C1 segment of cervical spinal cord (tissue), 14 donors: ENCODE results near the gene NEGR1.
A peak's percentile ranks its signal among the peaks of the same experiment; 100 is the strongest.
"Not testable (repeated sequence)": the region's sequence is repeated elsewhere in the genome, so short reads cannot be mapped to it uniquely, and the experiment has no call there.

Experiments
- DNase-seq, 14 donors: peaks; one replicate each; lab custom pipeline; 2025; lab: John Stamatoyannopoulos, UW

Gene NEGR1

DNA sequence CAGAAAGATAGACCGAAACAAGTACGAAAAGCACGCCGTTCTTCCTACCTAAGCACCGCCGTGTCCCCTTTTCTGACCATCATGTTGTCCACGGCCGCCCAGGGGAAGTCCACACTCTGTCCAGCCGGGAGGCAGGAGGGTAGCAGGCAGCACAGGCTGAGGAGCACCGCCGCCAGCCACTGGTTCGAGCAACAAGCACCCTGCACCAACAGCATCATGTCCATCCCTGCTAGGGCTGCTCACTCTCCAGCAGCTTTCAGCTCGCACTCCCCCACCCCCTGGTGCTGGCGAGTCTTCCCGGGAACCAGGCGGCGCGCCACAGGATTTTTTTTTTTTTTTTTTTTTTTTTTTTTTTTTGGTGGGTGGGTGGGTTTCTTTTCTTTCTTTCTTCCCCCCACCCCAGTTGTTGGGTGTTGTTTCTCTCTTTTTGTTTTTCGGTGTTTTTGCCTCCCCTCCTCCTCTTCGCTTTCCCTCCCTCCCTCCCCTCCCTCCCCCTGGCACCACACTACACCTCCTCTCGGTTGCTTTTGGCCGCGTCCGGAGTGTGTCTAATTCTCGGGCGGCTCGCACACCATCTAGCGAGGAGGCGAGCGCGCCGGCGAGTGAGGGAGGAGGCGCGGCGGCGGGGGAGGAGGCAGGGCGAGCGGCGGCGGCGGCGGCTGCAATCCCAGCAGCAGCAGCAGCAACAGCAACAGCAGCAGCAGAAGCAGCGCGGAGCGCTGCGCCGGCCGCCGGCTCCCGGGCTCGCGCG is at the start of gene NEGR1:
Gene NEGR1, minus strand, starts transcription at position 269 of the 751 bp plus-strand sequence.
- peak in 13 of 14 donors; percentile 38 to 86 (median 77) for DNase-seq

DNA sequence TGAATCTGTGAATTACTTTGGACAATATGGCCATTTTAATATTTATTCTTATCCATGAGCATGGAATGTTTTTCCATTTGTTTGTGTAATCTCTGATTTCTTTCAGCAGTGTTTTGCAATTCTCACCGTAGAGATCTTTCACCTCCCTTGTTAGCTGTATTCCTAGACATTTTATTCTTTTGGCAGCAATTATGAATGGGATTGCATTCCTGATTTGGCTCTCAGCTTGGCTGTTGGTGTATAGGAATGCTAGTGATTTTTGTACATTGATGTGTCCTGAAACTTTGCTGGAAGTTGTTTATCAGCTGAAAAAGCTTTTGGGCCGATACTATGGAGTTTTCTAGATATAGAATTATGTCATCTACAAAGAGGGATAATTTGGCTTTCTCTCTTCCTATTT is 44.2 kb upstream of the NEGR1 start:
- DNase-seq = no peak

DNA sequence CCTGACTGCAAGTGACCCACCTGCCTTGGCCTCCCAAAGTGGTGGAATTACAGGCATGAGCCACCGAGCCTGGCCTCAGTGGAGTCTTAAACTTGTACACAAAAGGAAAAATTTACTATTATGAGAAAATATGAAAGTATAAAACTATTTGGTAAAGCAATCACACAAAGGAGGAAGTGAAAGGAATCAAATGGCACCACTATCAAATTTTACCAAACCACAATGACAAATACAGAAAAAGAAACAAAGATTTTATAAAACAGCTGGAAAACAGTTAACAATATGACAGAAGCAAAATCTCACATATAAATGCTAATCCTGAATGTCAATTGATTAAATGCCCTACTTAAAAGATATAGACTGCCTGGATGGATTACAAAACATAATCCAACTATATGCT is 42.1 kb upstream of the NEGR1 start:
- no peak for DNase-seq

DNA sequence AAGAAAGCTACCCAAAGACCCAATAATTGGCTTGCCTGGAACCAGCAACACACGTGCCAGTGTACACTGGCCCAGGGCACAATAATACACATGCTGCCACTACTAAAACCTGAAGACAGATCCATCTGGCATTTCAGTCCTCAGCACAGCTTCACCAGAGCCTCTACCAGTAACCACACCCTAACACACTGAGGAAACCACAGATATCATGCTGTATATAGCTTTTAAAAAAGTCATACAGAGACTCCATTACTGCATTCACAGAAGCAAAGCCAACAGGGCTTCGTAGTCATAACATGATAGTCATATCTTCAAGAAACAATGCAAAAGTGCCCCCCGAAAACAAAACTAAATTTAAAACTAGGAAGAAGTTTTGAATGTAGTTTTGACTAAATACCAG is 40.6 kb upstream of the NEGR1 start:
- no peak for DNase-seq

DNA sequence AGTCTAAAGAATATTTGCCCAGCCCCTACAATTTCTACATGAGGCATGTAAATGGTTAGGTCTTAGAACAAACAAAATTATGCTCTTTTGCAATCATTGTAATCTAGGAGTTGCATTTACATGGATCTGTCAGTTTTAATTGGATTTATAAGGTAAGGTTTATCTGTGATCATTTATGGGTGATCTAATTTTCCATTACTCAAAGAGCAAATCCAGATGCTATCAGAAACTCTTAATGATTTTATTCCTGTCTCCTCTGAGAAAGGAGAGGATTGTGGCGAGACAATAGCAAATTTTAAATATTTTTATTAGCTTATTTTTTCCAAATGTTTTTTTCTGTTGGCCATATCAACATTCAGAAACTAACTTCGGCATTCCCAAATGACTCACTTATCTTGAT is 14.2 kb upstream of the NEGR1 start:
- no peak for DNase-seq

DNA sequence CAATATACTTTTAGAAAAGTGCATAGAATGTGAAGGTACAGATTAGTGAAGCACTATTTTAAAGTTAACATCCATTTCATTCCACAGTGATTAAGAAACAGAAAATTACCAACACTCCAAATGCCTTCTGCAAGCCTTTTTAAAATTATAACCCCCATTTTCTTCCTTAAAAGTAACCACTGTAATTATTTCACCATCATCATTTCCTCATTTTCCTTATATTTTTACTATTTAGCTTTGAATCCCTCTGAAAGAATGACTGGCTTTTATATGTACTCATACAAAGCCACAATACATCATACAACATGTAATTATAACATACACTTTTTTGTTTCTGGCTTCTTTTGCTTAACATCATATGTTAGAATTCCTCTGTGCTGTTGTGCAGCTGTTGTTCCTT is 6.5 kb upstream of the NEGR1 start:
- DNase-seq = no peak

DNA sequence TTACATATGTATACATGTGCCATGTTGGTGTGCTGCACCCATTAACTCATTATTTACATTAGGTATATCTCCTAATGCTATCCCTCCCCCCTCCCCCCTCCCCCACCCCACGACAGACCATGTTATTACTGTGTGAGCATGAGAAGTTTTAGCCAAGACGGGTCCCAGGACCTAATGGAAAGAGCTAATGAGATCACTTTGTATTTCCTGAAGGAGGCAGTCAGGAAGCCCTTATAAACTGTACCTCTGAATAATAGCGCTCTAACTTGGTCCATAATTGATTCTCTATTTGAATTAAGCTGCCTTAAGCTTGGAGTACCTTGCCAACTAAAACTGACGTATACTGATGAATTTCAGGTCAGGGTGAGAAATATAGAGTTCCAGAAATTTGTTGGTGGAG is 4.1 kb upstream of the NEGR1 start:
- DNase-seq = no peak

DNA sequence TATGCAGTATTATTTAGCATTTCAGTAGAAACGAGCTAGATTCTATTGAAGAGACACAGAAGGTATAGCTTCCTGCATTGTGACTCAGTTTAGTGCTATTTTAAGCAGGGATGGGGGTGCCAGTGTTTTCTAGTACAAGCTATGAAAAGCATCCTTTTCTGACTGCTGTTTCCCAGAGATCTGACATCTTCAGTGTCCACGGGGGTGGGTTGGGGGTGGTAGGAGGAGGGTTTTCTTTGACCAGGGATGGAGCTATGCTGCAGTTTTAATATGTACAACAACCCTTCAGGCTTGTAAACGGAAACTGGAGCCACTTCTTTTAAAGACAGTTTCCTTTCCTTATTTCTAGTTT is 2.7 kb upstream of the NEGR1 start:
- peak in 7 of 14 donors; percentile 5 to 81 (median 21) for DNase-seq

DNA sequence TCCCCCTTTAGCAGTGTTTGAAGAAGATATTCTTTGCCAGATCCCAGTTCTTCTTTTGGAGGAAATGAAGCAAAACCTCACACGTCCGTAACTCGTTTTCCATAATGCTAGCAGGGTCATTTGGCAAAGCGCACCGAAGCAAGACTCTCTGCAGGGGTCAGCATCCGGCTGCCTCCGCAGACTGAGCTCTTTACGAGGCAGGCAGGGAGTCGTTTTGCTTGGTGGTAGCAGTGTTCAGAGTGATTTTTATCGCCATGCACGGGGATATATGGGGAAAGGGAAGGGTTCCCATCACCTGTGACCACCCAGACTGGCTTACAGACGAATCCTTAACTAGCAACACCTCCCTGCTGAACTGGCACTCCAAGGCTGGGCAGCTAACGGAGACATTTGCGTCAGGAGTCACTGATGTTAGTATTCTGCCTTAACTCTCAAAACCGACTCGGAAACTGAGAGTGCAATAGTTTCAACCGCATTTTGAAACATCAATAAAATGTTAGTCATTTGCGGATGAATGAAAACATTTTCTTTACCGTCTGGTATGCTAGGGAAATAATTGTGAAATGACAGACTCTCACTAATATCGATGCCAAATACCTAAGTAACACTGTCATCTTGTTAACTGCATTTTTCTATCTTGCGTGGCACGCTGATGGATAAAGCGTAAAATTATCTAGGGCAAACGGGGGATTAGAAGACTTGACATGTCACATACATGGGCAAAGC is 2.2 kb upstream of the NEGR1 start:
- DNase-seq = peak in 12 of 14 donors; percentile 39 to 82 (median 66)

DNA sequence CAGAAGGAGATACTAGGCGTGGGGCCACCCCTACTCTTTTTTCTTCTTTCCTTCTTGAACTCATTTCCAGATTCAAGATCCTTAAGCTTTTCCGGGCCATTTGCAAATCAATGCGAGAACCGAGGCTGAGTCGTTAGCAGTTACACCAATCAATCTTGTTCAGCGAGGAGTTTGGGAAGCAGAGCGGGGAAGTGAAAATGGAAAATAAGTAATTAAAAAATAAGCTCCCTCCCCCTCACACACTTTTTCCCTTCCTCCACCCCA is 1.7 kb upstream of the NEGR1 start:
- DNase-seq = peak in 2 of 14 donors; percentile 63 to 71

DNA sequence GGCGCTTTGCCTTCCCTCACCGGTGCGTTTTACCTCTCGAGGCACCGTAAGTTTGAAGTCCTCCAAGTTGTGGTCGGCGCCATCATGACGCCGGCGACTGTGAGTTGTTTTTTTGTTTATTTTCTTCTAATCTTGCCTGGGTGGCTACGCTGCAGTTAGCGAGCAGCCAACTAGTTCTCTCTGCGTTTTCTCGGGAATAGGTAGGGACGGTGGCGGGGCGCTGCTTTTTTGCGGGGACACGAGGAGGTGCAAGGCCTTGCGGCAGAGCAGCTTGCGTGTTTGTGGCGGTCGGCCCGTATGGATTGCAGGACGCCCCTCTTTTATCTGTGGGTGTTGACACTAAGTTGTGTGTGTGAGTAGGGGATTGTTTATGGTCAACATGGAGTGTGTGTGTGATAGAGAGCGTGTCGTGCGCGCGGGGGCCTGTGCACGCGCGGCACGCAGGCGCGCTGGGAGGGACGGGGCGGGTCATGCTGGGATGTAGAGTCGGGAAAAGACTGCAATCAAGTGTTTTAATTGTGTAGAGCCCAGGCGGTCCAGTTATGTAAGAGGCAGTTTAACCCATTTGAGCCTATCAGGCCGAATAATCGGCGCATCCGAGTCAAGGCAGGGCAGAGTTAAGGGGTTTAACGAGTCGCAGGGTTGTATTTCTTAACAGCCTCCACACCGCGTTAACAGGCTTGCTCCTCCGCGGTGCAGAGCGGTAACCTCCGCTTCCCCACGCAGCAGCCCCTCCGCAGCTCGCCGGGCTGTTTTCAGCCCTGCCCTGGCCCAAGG is 1.2 kb upstream of the NEGR1 start:
- peak; percentile 27 to 95 (median 80) for DNase-seq

DNA sequence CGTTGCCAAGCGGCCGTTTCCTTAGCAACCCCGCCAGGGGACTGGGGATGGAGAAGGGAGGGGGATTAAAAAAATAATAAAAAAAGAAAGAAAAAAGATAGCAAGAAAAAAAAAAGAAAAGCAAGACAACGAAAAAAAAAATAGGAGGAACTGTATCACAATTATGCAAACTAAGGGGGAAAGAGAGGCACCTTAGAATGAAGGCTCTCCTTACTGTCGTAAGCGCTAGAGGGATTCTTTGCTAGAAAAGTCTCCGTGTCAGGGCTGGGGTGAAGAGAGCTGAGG is 625 bp upstream of the NEGR1 start:
- DNase-seq = no peak

DNA sequence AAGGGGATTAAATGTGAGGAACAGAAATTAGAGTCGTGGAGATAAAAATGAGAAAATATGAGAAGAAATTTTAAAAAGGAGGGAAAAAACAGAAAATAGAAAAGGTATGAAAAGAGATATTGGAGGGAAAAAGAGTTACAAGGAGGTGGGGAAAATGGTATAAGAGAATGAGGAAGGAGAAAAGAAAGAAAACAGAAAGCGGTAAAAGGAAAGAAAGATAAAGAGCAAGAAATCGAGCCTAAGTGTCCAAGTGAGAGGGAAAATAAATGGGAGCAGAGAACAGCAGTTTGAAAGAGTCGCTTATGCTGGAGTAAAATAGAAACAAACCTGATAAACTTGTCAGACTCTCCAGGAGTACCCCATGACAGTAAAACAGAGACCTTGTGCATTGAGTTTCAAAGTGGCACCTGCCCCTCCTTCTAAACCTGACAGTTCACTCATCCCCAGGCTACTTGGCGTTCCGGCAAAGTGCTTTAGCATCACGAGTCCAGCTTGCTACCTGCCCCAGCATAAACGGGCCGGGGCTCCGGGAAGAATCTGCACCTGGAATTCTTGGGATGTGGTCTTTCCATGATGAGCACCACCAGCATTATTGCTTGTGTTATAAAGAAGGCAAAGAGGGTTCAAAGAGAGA is 585 bp downstream of the NEGR1 start:
- DNase-seq = peak in 8 of 14 donors; percentile 60 to 84 (median 73)

DNA sequence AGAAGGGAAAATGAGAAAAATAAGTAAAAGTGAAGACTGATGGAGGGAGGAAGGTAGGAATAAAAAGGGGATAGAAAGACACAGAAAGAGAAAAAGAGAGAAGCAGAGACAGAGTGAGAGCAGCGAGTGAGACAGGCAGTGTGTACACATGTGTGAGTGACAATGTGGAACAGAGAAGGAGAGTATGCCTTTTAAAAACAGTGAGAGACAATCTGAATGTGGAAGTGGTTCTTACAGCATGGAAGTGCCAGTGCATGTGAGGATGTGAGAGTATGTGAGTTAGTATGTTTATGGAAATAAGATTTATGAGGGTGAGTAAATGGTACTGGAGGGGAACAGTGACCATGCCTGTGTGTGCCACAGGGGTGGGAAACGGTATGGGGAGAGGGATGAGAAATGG is 1.2 kb downstream of the NEGR1 start:
- DNase-seq = peak in 3 of 14 donors; percentile 12 to 72 (median 33)

DNA sequence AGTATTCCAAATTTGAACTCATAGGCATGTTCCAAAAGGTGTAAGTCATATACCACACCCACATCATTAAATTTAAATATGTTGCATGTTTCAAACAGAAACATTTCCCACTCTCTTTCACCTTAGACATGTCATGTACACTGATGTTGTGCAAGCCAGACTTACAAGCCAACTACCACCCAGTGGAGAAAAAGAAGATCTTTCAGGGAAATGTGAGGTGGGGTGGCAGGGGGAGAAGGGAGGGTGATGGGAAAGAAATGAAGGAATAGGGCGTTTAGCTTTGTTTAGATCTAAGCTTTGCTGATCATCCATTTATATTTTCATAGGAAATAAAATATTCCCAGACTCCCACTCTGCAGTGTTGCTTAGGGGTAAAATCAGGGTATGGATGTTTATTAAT is 1.6 kb downstream of the NEGR1 start:
- peak in 1 of 14 donors; percentile 70 for DNase-seq

DNA sequence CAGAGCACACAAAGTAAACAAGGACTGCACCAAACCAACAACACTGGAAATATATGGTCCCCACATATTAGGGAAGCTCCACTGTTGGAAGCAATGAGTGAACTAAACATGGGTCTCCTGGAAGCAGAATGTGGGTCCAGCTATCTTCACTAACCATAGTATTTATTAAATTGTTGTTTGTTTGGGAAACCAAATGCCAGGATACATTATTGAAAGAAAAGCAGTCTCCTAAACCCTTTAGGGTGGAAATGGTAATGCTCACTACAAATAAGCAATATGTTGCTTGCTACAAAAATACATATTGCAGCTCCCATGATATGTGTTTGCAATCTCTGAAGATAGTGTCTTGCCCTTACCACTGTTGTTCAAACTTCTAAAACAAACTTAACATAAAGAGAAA is 2.2 kb downstream of the NEGR1 start:
- peak in 1 of 14 donors; percentile 62 for DNase-seq

DNA sequence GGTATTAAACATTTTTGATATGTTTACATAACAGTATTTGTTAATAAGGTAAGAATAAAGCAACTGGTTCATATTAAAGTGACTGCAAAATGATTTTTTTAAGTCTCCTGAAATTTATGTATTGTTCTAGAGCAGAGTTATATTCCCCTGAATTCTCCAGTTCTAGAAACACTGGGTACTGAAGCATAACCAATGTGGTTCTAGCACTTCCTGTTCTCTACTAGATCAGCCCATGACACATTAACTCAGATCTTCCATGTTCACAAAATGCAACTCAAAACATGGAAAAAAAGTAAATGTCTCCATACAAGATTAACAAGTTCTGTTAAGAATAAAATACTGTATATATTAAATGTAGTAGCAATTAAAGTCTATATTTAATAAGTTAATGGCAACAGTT is 3.9 kb downstream of the NEGR1 start:
- DNase-seq = peak in 1 of 14 donors; percentile 39

DNA sequence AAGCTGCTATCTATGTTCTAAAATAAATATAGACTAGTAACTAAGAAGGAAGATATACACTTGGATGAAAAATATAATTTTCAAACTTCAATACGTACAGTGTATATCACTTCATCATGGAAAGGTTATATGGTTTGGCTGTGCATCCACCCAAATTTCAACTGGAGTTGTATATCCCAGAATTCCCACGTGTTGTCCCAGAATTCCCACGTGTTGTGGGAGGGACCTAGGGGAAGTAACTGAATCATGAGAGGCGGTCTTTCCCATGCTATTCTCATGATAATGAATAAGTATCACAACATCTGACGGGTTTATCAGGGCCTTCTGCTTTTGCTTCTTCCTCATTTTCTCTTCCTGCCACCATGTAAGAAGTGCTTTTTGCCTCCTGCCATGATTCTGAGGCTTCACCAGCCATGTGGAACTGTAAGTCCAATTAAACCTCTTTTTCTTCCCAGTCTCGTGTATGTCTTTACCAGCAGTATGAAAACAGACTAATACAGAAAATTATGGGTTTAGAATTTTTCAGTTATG is 10.7 kb downstream of the NEGR1 start:
- no peak for DNase-seq

DNA sequence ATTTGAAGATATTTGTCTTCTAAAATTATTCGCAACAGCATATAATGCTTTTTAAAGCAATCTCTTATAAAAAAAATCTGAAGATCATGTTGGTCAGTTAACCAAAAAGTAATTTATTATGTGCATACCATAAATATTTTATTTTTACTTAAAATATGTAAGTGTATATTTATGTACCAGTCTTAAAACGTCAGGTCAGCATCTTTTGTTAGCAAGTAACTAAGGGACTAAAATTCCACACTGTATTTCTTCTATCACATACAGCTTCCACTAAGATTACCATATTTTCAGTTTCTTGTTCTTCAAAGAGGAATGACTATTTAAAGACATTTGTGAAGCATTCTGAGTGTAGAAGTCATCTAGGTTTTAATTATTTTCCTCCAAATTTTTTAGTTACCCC is 19.6 kb downstream of the NEGR1 start:
- DNase-seq = no peak

DNA sequence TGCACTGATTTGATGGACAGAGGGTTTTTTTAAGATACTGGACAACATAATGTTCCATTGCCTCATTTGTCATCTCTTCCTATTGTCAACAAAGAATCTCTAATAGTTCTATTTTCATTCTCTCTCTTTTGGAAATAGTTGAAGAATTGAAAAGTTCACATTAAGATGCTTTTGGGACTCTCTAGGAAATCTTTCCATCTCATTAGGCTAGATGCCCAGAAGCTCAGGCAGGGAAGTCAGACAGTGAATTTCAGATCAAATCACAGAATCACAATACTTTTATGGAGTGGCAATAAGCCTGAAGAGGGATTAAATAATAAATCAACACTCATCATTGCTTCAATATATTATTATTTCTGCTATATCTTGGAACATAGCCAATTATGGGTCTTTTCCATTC is 29.2 kb downstream of the NEGR1 start:
- DNase-seq = no peak

DNA sequence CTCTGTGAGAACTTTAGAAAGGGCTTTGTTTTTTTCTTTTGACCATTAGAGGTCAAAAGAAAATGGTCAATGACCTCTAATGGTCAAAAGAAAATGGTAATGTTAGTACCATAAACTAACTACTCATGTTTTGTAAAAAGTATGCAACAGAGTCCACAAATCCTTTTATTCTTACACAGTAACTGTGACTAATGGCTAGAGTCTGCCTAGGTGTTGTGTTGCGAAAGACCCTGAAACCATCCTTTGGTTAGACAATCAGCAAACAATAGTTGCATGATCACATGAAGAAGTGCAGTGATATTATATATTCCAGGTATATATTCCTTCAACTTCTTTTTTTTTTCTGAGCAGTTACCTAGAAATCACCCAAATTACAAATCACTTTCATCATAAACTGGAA is 40.9 kb downstream of the NEGR1 start:
- no peak for DNase-seq

DNA sequence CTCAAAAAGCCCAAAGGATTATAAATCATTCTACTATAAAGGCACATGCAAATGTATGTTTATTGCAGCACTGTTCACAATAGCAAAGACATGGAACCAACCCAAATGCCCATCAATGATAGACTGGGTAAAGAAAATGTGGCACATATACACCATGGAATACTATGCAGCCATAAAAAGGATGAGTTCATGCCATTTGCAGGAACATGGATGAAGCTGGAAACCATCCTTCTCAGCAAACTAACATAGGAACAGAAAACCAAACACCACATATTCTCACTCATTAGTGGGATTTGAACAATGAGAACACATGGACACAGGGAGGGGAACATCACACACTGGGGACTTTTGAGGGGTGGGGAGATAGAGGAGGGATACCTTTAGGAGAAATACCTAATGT is 46.4 kb downstream of the NEGR1 start:
- DNase-seq = not testable (repeated sequence)
